ENCODE data around the gene VWA8.

The VWA8 gene

DNA sequence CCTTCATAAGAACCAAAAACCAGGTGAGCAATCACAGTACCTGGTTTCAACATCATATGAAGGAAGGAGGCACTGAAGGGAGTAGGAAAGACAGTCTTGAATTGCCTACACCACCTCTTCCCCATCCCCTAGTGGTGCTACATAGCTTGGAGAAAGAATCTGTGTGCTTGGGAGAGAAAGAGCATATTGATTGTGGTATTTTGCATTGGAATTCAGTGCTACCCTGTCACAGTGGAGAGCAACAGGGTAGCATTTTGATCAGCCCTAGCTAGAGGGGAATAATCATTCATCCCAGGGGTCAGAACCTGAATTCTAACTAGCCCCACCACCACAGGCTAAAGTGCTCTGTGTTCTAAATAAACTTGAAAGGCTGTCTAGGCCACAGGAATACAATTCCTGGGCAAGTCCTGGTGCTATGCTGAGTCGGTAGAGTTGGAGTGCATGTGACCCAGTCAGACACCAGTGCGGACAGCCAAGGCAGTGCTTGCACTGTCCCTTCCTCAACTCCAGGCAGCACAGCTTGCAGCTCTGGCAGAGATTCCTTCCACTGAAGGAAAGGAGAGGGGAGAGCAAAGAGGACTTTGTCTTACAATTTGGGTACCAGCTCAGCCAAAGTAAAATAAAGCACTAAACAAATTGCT, 158.7 kb downstream of the VWA8 start:
- TF ChIP-seq TAF1 (IDR thresholded peaks at IDR 0.05; ENCODE audit: borderline replicate concordance, insufficient read depth, low read length) (no peak), POLR2AphosphoS5 (IDR thresholded peaks at IDR 0.05; ENCODE audit: low read depth, low read length) (no peak), FOXP2 (optimal IDR thresholded peaks at IDR 0.05; ENCODE audit: borderline replicate concordance, extremely low read depth, extremely low read length, insufficient read depth) (no peak), SIN3A (IDR thresholded peaks at IDR 0.05; ENCODE audit: borderline replicate concordance, insufficient read depth, low read length) (no peak)
- TF ChIP-seq, protein P1, sequence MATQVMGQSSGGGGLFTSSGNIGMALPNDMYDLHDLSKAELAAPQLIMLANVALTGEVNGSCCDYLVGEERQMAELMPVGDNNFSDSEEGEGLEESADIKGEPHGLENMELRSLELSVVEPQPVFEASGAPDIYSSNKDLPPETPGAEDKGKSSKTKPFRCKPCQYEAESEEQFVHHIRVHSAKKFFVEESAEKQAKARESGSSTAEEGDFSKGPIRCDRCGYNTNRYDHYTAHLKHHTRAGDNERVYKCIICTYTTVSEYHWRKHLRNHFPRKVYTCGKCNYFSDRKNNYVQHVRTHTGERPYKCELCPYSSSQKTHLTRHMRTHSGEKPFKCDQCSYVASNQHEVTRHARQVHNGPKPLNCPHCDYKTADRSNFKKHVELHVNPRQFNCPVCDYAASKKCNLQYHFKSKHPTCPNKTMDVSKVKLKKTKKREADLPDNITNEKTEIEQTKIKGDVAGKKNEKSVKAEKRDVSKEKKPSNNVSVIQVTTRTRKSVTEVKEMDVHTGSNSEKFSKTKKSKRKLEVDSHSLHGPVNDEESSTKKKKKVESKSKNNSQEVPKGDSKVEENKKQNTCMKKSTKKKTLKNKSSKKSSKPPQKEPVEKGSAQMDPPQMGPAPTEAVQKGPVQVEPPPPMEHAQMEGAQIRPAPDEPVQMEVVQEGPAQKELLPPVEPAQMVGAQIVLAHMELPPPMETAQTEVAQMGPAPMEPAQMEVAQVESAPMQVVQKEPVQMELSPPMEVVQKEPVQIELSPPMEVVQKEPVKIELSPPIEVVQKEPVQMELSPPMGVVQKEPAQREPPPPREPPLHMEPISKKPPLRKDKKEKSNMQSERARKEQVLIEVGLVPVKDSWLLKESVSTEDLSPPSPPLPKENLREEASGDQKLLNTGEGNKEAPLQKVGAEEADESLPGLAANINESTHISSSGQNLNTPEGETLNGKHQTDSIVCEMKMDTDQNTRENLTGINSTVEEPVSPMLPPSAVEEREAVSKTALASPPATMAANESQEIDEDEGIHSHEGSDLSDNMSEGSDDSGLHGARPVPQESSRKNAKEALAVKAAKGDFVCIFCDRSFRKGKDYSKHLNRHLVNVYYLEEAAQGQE (IDR thresholded peaks at IDR 0.05; ENCODE audit: insufficient read depth in 1 of 2, low read depth in 2 of 2, low read length in 2 of 2), result no peak

DNA sequence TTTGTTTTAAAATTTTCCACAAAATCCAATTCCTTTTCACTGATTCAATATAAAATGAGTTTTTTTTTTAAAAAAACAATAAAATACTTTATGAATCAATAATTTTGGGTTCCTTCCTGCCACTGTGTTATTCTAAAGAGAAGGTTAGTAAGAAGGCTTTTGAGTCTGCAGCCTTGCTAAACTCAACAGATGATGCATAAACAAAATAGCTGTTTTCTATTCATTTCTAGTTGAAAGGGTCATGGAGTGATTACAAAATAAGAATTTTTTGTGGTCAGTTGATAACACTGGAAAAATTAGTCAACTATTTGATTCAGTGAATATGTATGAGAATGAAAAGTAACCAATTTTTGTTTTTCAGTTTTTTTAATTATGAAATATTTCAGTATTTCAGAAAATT, 169.9 kb downstream of the VWA8 start:
- TF ChIP-seq, protein P1 (IDR thresholded peaks at IDR 0.05; ENCODE audit: insufficient read depth in 1 of 2, low read depth in 2 of 2, low read length in 2 of 2), result no peak
- no peak for TF ChIP-seq SIN3A (IDR thresholded peaks at IDR 0.05; ENCODE audit: borderline replicate concordance, insufficient read depth, low read length)
- TF ChIP-seq POLR2AphosphoS5 (IDR thresholded peaks at IDR 0.05; ENCODE audit: low read depth, low read length), result no peak
- no peak for TF ChIP-seq TAF1 (IDR thresholded peaks at IDR 0.05; ENCODE audit: borderline replicate concordance, insufficient read depth, low read length)

DNA sequence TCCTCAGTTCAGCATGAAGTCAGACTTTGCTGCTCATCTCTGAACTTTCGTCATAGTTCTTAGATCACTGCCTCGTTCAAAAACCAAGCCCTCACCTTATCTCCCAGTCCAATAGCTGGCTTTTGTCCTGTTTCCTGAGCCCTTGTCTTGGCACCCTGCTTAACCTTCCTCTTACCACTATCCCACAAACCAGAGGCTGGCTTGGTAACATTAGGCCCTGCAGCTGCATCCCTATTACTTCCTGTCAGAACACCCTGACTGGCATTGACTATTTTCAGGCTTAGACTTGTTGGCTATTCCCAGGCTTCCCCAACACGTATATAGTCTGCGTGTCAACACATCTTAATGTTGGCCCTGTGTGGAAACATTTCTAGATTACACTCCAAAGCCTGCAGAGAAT, 172.4 kb downstream of the VWA8 start:
- TF ChIP-seq FOXP2 (optimal IDR thresholded peaks at IDR 0.05; ENCODE audit: borderline replicate concordance, extremely low read depth, extremely low read length, insufficient read depth) (no peak), SIN3A (IDR thresholded peaks at IDR 0.05; ENCODE audit: borderline replicate concordance, insufficient read depth, low read length) (no peak), TAF1 (IDR thresholded peaks at IDR 0.05; ENCODE audit: borderline replicate concordance, insufficient read depth, low read length) (no peak), POLR2AphosphoS5 (IDR thresholded peaks at IDR 0.05; ENCODE audit: low read depth, low read length) (no peak)
- TF ChIP-seq, protein P1 (IDR thresholded peaks at IDR 0.05; ENCODE audit: insufficient read depth in 1 of 2, low read depth in 2 of 2, low read length in 2 of 2), result no peak

DNA sequence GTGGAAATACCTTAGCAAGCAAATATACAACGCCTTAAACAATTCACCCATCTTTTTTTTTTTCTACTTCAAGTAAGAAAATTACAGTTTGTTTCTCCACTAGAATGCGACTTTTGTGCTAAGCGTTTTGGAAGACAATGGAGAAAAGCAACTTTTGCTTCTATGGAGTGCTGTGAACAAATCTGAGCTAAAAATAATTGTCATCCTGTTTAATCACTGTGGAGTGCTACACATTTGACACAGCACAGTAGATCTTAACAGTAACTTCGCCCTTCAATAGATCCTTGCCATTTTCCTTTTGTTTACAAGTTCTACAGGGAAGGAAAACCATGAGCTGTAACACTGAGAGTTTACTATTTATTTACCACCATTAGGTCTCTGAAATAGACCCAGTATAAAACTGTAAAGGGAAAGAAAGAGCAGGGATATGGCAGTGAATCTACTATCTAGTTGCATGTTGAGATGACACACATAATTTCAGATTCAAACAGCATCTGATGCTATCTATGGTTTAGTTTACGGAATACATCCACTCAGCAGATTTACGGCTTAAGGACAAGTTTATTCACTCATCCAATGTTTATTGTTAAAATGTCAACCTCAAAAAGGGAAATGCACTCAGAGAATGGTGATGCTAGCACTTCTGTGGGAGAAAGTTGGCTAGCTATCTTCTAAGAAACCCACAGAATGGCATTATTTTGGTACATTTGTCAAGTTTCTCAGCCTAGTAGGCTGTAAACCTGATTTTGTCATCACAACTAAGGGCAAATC, 175.3 kb downstream of the VWA8 start:
- TF ChIP-seq FOXP2 (optimal IDR thresholded peaks at IDR 0.05; ENCODE audit: borderline replicate concordance, extremely low read depth, extremely low read length, insufficient read depth) (no peak), SIN3A (IDR thresholded peaks at IDR 0.05; ENCODE audit: borderline replicate concordance, insufficient read depth, low read length) (no peak), TAF1 (IDR thresholded peaks at IDR 0.05; ENCODE audit: borderline replicate concordance, insufficient read depth, low read length) (no peak), POLR2AphosphoS5 (IDR thresholded peaks at IDR 0.05; ENCODE audit: low read depth, low read length) (no peak)
- TF ChIP-seq, protein P1 (IDR thresholded peaks at IDR 0.05; ENCODE audit: insufficient read depth in 1 of 2, low read depth in 2 of 2, low read length in 2 of 2), result no peak
